GM21515 (cell line): Measurements from ENCODE around the gene INSR.
"Not testable (repeated sequence)": the region's sequence is repeated elsewhere in the genome, so short reads cannot be mapped to it uniquely, and the experiment has no call there.

ENCODE experiments used
- ATAC-seq: cut with Tn5 transposase; IDR thresholded peaks from one replicate; pipeline ENCODE4 v1.9.1; 2021; ENCODE audit not compliant: unreplicated experiment

The INSR gene

GRCh38 chr19:7293762-7294557, at the start of gene INSR:
Gene INSR, minus strand, starts transcription at chr19:7294414. Its CDS starts 523 bp downstream, at chr19:7293891.
- peak; percentile 68 for ATAC-seq

- ATAC-seq, result no peak
These were observed 47.9 kb upstream of the INSR start for GRCh38 chr19:7342143-7342542.

GRCh38 chr19:7340959-7341837, 47.0 kb upstream of the INSR start:
- ATAC-seq, result no peak

- ATAC-seq, result peak; percentile 66
These were observed 43.4 kb upstream of the INSR start for GRCh38 chr19:7337380-7338194.

GRCh38 chr19:7336321-7336973, 42.2 kb upstream of the INSR start:
- no peak for ATAC-seq

GRCh38 chr19:7333198-7334118, 39.2 kb upstream of the INSR start:
- no peak for ATAC-seq

- ATAC-seq, result no peak
These were observed 37.2 kb upstream of the INSR start for GRCh38 chr19:7331446-7331845.

- ATAC-seq, result no peak
These were observed 34.4 kb upstream of the INSR start for GRCh38 chr19:7328647-7329046.

GRCh38 chr19:7327802-7328201, 33.6 kb upstream of the INSR start:
- no peak for ATAC-seq

GRCh38 chr19:7326105-7326877, 32.1 kb upstream of the INSR start:
- ATAC-seq, result no peak

- no peak for ATAC-seq
These were observed 24.0 kb upstream of the INSR start for GRCh38 chr19:7318176-7318575.

GRCh38 chr19:7312816-7313215, 18.6 kb upstream of the INSR start:
- no peak for ATAC-seq

- no peak for ATAC-seq
These were observed 17.7 kb upstream of the INSR start for GRCh38 chr19:7311911-7312310.

- ATAC-seq, result not testable (repeated sequence)
These were observed 14.1 kb upstream of the INSR start for GRCh38 chr19:7308327-7308726.

- no peak for ATAC-seq
These were observed 13.5 kb upstream of the INSR start for GRCh38 chr19:7307590-7308218.

- no peak for ATAC-seq
These were observed 10.0 kb upstream of the INSR start for GRCh38 chr19:7304200-7304599.

GRCh38 chr19:7303470-7303869, 9.3 kb upstream of the INSR start:
- ATAC-seq, result no peak

- no peak for ATAC-seq
These were observed 7.3 kb upstream of the INSR start for GRCh38 chr19:7301525-7301924.
